GM19099 (cell line): ENCODE data around the gene XK.

ENCODE experiments used
- POLR2A ChIP-seq: IDR thresholded peaks from 3 replicates; pipeline ENCODE4 v1.6.1; 2011; ENCODE audit warnings: low read depth; ENCODE audit not compliant: insufficient read length; ENCODE audit errors: extremely low read depth

Gene XK

DNA sequence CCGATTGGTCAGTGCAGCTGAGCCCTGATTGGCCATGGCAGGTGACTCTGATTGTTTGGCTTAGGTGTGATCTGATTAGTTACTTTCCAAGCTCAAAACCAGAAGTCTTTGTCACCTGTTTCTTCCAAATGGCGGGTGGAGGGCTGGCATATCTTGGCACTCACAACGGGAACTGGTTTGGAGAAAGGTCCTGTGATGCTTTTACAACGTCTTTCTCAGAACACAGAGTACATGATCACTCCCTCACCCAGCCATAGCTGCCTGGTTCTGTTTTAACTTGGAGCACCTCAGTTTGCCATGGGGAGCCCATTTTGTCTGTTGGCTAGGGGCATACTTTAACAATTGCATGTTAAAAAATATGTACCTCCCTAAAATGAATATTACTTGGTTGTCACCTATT lies 13.0 kb upstream of the XK start:
- TF ChIP-seq POLR2A, result no peak

DNA sequence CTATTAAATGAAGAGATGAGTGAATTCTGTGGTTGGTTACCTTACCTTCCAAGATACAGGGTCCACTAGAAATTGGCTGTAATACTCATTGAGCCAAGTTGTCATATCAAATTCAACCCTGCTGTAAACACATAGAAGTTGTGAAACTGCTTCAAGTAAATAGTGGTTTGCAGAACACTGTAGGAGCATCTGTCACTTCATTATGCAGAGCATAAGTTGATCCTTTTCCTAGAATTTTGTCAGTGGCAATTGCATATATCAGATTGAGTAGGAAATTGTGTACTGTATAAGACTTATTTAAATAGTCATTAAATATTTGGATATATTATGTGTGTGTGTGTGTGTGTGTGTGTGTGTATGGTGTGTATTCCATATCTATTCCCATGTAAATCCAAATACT lies 8.8 kb upstream of the XK start:
- TF ChIP-seq POLR2A, result no peak

- TF ChIP-seq POLR2A, result no peak
Observed at GRCh38 chrX:37677243-37677642, 8.3 kb upstream of the XK start.

GRCh38 chrX:37677765-37678164 lies 7.8 kb upstream of the XK start:
- no peak for TF ChIP-seq POLR2A

- no peak for TF ChIP-seq POLR2A
Observed at GRCh38 chrX:37678574-37678973, 7.0 kb upstream of the XK start.

GRCh38 chrX:37679230-37679629 lies 6.4 kb upstream of the XK start:
- TF ChIP-seq POLR2A, result no peak

GRCh38 chrX:37679888-37680287 lies 5.7 kb upstream of the XK start:
- no peak for TF ChIP-seq POLR2A

DNA sequence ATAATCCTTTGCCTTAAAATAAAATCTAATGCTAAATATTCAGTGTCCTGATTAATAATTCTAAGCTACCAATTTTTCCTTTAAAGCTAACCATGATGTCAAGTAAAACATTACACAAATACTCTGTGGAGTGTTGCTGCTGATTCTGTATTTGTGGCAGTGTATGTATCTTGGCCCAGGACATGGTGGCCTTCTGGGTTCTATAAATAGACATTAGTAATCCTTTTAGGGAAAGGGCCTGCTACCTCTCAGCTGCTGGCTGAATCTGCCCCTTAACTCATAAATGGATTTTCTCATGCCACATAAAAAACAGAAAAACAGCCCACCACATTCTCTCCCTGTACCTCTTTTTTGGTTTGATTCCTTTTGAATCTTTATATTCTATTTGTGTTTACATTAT lies 1.2 kb upstream of the XK start:
- TF ChIP-seq POLR2A, result no peak

GRCh38 chrX:37684973-37685372 lies 618 bp upstream of the XK start:
- no peak for TF ChIP-seq POLR2A

DNA sequence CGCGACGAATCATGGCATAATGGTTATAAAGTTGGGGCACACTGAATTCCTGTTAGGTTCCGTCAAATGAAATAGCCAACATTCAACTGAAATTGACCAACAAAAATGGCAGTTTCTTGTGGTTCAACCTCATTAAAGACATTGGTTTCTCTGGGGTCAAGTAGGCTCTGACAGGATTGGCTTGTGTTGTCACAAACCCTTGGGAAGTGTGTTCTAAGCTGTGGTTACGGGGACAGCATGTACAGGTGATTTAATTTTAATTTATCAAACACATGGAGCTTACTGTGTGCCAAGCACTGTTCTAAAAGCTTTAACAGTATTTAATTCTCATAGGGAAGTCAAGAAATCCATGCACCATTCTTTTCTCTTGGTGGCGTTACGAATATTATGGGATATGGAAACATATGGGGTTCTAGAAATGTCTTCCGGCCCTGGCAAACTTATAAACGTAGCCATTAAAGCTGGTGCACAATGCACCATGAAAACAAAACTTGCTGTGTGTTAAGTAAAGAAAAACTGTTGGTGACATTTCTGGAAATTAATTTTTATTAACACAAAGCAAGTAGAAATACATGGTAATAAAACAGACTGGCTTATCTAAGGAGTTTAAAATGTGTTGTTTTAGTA lies 891 bp downstream of the XK start:
- no peak for TF ChIP-seq POLR2A

DNA sequence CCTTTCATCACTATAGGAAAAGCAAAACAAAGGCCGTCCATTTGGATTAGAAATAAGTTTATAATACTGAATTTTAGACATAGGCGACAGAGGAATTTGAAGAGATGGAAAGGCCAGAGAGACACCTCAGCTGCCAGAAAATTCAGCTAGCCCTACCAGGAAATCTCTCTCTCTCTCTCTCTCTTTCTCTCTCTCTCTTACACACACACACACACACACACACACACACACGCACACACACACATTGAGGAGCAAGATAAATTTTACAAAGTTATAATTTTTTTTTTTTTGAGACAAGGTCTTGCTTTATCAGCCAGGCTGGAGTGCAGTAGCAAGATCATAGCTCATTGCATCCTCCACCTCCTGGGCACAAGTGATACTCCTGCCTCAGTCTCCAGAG lies 1.4 kb downstream of the XK start:
- no peak for TF ChIP-seq POLR2A

- no peak for TF ChIP-seq POLR2A
Observed at GRCh38 chrX:37690119-37690518, 4.5 kb downstream of the XK start.

DNA sequence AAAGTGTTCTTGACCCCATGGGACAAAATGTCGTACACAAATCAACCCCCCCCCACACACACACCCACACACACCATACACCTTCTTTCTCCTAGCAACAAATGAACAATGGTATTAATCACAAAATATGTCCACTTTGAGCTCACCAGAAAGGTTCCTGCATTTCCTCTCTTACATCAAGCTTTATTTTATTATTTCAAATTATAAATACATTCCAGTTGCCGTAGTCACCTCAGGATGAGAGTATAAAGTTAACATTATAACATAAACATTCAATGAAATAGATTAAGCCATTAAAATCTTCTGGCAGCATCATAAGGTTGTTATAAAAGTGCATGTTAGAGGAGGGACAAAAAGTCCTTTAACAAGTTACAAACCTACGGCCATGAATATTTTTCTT lies 7.3 kb downstream of the XK start:
- no peak for TF ChIP-seq POLR2A

DNA sequence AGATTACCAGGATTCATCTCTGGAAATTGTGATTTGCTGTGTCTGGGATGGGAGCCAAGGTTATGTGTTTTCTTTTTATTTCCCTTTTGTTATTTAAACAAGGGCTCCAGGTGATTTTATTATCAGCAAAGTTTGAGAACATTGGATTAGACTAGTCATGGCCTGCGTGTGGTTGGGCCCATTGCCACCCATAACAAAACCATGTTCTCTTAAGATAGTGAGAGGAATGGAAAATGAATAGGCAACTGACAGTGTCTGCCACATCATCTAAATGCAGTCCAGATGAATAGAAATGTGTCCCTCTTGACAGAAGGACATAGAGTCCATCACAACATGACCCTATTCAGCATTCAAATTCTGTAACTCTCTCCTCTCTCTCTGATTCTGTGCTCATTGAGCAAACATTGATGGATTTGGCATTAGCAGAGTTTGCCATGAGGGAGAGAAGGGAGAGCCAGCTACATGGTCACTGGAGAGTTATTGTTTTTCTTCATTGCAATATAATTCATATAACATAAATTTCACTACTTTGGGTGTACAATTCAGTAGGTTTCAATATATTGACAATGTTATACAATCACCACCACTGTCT lies 11.7 kb downstream of the XK start:
- TF ChIP-seq POLR2A, result no peak

- TF ChIP-seq POLR2A, result no peak
Observed at GRCh38 chrX:37701588-37701987, 16.0 kb downstream of the XK start.

DNA sequence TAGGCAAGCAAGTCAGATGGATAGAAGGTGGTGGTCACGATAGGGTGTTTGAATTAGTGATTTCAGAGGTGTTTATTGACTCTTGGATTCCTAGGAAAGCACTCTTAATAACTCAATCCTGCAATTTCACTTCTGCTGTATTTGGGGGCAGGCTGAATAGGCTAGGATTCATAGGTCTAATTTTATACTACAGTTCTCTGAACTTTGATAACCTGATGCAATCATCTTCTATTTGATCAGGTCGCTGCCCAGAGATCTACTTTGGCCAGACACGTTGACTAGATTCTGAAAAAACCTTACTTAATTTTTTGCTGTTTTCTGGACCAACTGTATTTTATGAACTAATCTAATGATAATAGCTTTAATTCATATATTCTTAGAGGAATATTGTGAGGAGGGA lies 26.4 kb downstream of the XK start:
- no peak for TF ChIP-seq POLR2A

GRCh38 chrX:37712458-37712857 lies 26.9 kb downstream of the XK start:
- TF ChIP-seq POLR2A, result no peak
